ENCODE data around the gene CD2BP2.

DNA sequence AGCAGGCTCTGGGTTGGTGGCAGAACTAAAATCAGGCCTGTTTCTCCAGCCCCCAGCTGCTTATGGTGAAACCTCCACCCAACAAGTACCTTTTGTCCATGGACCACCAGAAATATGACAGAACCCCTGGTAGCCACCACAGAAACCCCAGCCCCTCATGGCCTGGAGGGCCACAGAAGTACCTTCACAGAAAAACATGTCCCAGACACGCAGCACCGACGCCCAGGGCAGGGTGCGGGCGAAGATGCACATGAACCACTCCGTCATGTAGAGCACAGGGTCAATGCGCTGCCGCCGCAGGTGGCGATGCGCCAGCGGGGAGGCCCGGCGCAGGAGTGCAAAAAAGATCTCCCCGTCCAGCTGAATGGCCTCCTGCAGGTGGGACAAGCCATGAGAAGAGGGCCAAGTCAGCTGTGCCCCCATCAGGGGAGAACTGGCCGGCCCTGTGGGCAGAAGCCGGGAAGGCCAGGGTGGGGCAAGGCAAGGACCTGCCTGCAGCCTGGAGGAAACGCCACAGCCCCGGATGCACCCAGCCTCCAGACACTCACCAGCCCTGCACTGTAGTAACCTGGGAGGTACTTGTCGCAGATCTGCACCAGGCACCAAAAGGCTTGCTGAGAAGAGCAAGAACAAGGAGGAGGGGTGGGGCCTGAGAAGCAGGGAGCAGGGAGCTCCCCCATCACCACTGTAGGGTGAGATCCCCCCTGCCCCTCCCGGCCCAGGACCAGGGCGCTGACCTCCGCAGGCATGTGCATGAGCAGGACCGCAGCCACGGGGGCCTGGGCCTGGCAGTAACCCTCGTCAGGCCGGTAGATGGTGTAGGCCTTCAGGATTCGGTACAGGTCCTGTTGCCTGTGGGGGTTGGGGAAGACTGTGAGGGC lies 4.1 kb upstream of the CD2BP2 start:
- TF ChIP-seq, protein P1, sequence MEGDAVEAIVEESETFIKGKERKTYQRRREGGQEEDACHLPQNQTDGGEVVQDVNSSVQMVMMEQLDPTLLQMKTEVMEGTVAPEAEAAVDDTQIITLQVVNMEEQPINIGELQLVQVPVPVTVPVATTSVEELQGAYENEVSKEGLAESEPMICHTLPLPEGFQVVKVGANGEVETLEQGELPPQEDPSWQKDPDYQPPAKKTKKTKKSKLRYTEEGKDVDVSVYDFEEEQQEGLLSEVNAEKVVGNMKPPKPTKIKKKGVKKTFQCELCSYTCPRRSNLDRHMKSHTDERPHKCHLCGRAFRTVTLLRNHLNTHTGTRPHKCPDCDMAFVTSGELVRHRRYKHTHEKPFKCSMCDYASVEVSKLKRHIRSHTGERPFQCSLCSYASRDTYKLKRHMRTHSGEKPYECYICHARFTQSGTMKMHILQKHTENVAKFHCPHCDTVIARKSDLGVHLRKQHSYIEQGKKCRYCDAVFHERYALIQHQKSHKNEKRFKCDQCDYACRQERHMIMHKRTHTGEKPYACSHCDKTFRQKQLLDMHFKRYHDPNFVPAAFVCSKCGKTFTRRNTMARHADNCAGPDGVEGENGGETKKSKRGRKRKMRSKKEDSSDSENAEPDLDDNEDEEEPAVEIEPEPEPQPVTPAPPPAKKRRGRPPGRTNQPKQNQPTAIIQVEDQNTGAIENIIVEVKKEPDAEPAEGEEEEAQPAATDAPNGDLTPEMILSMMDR (IDR thresholded peaks at IDR 0.05) = no peak
- TF ChIP-seq ZFX (IDR thresholded peaks at IDR 0.05; ENCODE audit: borderline replicate concordance) = no peak

Measured in 22Rv1 (cell line).